NCI-H510A treated with DMSO at 0.1 percent for 48 hours (cell line): ENCODE results near the gene CDC40.
"Not testable (repeated sequence)": the region's sequence is repeated elsewhere in the genome, so short reads cannot be mapped to it uniquely, and the experiment has no call there.

ENCODE experiments used
- DNase-seq: peaks from one replicate; lab custom pipeline; 2025; lab: John Stamatoyannopoulos, UW

The CDC40 gene

DNA sequence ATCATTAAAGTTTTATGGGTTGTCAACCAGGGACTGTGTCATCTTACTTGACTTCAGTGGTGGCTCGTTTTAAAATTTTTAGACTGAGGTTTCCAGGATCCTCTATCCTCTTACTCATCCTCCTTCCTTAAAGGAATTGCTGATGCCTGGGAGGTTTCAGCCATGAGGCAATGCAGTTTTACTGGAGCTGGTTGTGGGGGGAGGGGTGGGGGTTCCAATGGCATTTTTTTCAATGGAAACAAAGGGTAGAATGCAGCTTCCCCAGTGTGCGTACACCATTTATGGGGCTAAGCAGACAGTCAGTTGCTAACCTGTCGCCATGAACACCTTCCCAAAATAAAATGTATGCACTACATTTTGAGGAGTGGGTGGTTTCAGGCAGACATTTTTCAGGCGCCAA, 89.9 kb downstream of the CDC40 start:
- no peak for DNase-seq

- DNase-seq: no peak
Observed at GRCh38 chr6:110271732-110272022, 91.5 kb downstream of the CDC40 start.

GRCh38 chr6:110272781-110273180, 92.6 kb downstream of the CDC40 start:
- not testable (repeated sequence) for DNase-seq

- no peak for DNase-seq
Observed at GRCh38 chr6:110277100-110277665, 97.0 kb downstream of the CDC40 start.
